HepG2 (cell line): ENCODE measurements around the gene ZNF628. TPM values are rescaled to one million over a fixed set of nuclear protein-coding genes. Genes with fewer than 3 reads are reported as not detected.

Experiments used
- ATAC-seq: fragments of 200-7000 bp; cut with Tn5 transposase; 3 replicates; pipeline ENCODE4 v1.9.1; 2020; ENCODE audit warnings: mild to moderate bottlenecking, moderate library complexity
- BruUV-seq: library from RNA; stranded (reverse); fragments of 400-500 nt; replicated peaks from 2 replicates; lab custom pipeline; 2021; lab: Mats Ljungman, UMichigan
- CTCF ChIA-PET: fragments of 300-600 bp; formaldehyde crosslinking; extraction: SDS; loops from one replicate; lab custom pipeline; 2021; ENCODE audit warnings: low total read pairs, inconsistent platforms, low intra/inter-chr PET ratio; lab: Yijun Ruan, JAX
- POLR2A ChIA-PET: fragments of 350-600 bp; sonication (Branson Sonifier 250); formaldehyde crosslinking; loops from one replicate; lab custom pipeline; 2020; ENCODE audit warnings: antibody characterized with exemption, inconsistent platforms; lab: Yijun Ruan, JAX
- DNase-seq: peaks from one replicate; pipeline ENCODE4 v3.0.0-alpha.2; 2015; ENCODE audit warnings: low spot score
- FAIRE-seq: peaks from 3 replicates; lab custom pipeline; 2011; peaks lifted over from hg19 to GRCh38; lab: Jason Lieb, UNC
- H2AFZ ChIP-seq: one replicate; pipeline ENCODE4 v1.6.1; 2011; ENCODE audit warnings: low read length, inconsistent platforms
- H3K27ac ChIP-seq: fragments of 300-600 bp; 3 replicates; pipeline ENCODE4 v1.8.0; 2011; ENCODE audit warnings: mixed run types, mild to moderate bottlenecking, mixed read lengths, low read length, inconsistent platforms; ENCODE audit not compliant: insufficient read depth; ENCODE audit errors: extremely low read length
- H3K27me3 ChIP-seq, 2 experiments: fragments of 200-600 bp in 1 of 2; 2 replicates in 1 of 2; 3 replicates in 1 of 2; pipeline versions ENCODE4 v1.6.0 to v1.8.0; 2011; ENCODE audit warnings: low read length in 2 of 2, mild to moderate bottlenecking in 2 of 2, moderate library complexity in 2 of 2, inconsistent platforms in 1 of 2; ENCODE audit not compliant: insufficient read depth in 2 of 2, control insufficient read depth in 1 of 2
- H3K36me3 ChIP-seq, 2 experiments: fragments of 200-600 bp in 1 of 2; replicated peaks in 1 of 2; 2 replicates in 1 of 2; 3 replicates in 1 of 2; pipeline versions ENCODE4 v1.5.1 to v1.8.0; 2011; ENCODE audit warnings: low read length in 2 of 2, inconsistent platforms in 1 of 2; ENCODE audit not compliant: insufficient read depth in 2 of 2, control insufficient read depth in 1 of 2
- H3K4me1 ChIP-seq: 2 replicates; pipeline ENCODE4 v1.5.1; 2012; ENCODE audit warnings: low read length, inconsistent platforms; ENCODE audit not compliant: insufficient read depth
- H3K4me2 ChIP-seq: 2 replicates; pipeline ENCODE4 v1.6.0; 2011; ENCODE audit warnings: low read depth, low read length, inconsistent platforms
- H3K4me3 ChIP-seq, 3 experiments: fragments of 200-600 bp in 1 of 3; sonication (generic), shearing (Covaris generic) in 1 of 3; replicated peaks in 1 of 3; 2 replicates each; pipeline ENCODE4 v1.5.1; 2011 to 2016; ENCODE audit warnings: low read length in 3 of 3, inconsistent platforms in 2 of 3, low read depth in 2 of 3, mild to moderate bottlenecking in 2 of 3, control low read depth in 1 of 3, mixed read lengths in 1 of 3; ENCODE audit not compliant: insufficient read depth in 1 of 3
- H3K79me2 ChIP-seq: one replicate; pipeline ENCODE4 v1.6.1; 2011; ENCODE audit warnings: low read length, inconsistent platforms; ENCODE audit not compliant: insufficient read depth
- H3K9ac ChIP-seq: 2 replicates; pipeline ENCODE4 v1.6.0; 2011; ENCODE audit warnings: mild to moderate bottlenecking, low read depth, low read length, inconsistent platforms; ENCODE audit not compliant: insufficient read depth
- H3K9me3 ChIP-seq: 2 replicates; pipeline ENCODE4 v1.5.1; 2012; ENCODE audit warnings: mild to moderate bottlenecking, low read length
- H4K20me1 ChIP-seq: 2 replicates; pipeline ENCODE4 v1.6.0; 2011; ENCODE audit warnings: inconsistent platforms, mild to moderate bottlenecking, low read length, moderate library complexity; ENCODE audit not compliant: insufficient read depth
- ARID4A ChIP-seq: sonication (generic); formaldehyde crosslinking; IDR thresholded peaks from 2 replicates; pipeline ENCODE4 v1.5.0; 2020; ENCODE audit warnings: mild to moderate bottlenecking, missing genetic modification reagents, borderline replicate concordance
- ARID5B ChIP-seq: IDR thresholded peaks from 2 replicates; pipeline ENCODE4 v1.4.0; 2020; ENCODE audit warnings: mild to moderate bottlenecking, missing genetic modification reagents
- NBN ChIP-seq: fragments of 450-650 bp; conservative IDR thresholded peaks from 2 replicates; pipeline ENCODE4 v1.6.1; 2017
- PATZ1 ChIP-seq: sonication (generic); formaldehyde crosslinking; IDR thresholded peaks from 2 replicates; pipeline ENCODE4 v1.4.0; 2020; ENCODE audit warnings: missing genetic modification reagents
- THAP9 ChIP-seq: sonication (generic); formaldehyde crosslinking; IDR thresholded peaks from 2 replicates; pipeline ENCODE4; 2020; ENCODE audit warnings: missing genetic modification reagents, mild to moderate bottlenecking, borderline replicate concordance
- THYN1 ChIP-seq: sonication (generic); formaldehyde crosslinking; IDR thresholded peaks from 2 replicates; pipeline ENCODE4 v1.8.1; 2023; ENCODE audit warnings: low read depth, mild to moderate bottlenecking, moderate library complexity, missing genetic modification reagents, borderline replicate concordance
- ZC3H13 ChIP-seq: sonication (generic); formaldehyde crosslinking; IDR thresholded peaks from 2 replicates; pipeline ENCODE4 v1.8.1; 2023; ENCODE audit warnings: mild to moderate bottlenecking, missing genetic modification reagents, moderate library complexity
- WGBS: methylation state at CpG from one replicate; pipeline ENCODE4 v1.1.6; 2017; ENCODE audit warnings: low lambda C conversion rate; 5-methylcytosine and 5-hydroxymethylcytosine counted together
- in situ Hi-C: cut with HindIII; loops from 2 replicates; pipeline ENCODE4 v1.10.0; 2017; ENCODE audit warnings: low pct_unique_long_range_greater_than_20kb; ENCODE audit not compliant: extremely low pct_ligation_motif_present
- intact Hi-C: fragments of 100-400 bp; cut with micrococcal nuclease; formaldehyde crosslinking; loops from one replicate; pipeline ENCODE4 v1.10.0; 2022; ENCODE audit not compliant: unreplicated experiment
- polyA plus RNA-seq, 8 experiments: library from polyadenylated mRNA; depleted of rRNA in 3 of 8; stranded (reverse) in 7 of 8; unstranded in 1 of 8; fragments of >200 nt; fragmentation: Illumina TruSeq in 4 of 8; extraction: Trizol in 4 of 8; gene quantifications; 2 replicates each; pipeline versions ENCODE4 v1.2.1 to v1.2.3, GENCODE V29; 2011 to 2016; ENCODE audit warnings: low read depth in 4 of 8, missing spikeins in 1 of 8, mixed read lengths in 1 of 8; ENCODE audit not compliant: insufficient read depth in 1 of 8
- total RNA-seq, 5 experiments: library from RNA; depleted of rRNA; stranded (reverse); fragments of >200 nt; fragmentation: Illumina TruSeq; extraction: Trizol; gene quantifications; 2 replicates each; pipeline ENCODE4 v1.2.3, GENCODE V29; 2016; ENCODE audit warnings: low read depth in 1 of 5

Gene ZNF628
- total and polyA plus RNA-seq, 2 of the 13 experiments (the other 11 are each of a cell fraction or from before 2014, with no cell fraction given), result 0.54 to 1.2 TPM

GRCh38 chr19:55516878-55517620 is 40.6 kb downstream of the ZNF628 start:
- H3K27me3 ChIP-seq, result peaks cover 0 to 22% of the 10 kb centered on the region in 2 experiments; a peak in 4 of 5 replicates
- peak; percentile 97 for ATAC-seq
- peak; percentile 78 for DNase-seq
- no peaks in the 10 kb centered on the region for H3K9me3 ChIP-seq
- FAIRE-seq, result peak; percentile 84
- H2AFZ ChIP-seq, result no peak overlapping the region
- no TSS peak for BruUV-seq
- H4K20me1 ChIP-seq, result no peaks in the 10 kb centered on the region
- peak overlapping the region; percentile 47 to 79 (median 68) for H3K4me3 ChIP-seq
- in situ Hi-C loops, result loop anchor here (5.0 kb wide), 1 partner anchor 90 kb away; the partner anchor contains the start of gene ZNF865
- CTCF ChIA-PET, result interaction anchor here (0.9 to 3.0 kb wide), 5 partner anchors 20 to 115 kb away, joined by 3 to 37 read pairs (median 6); partner anchors contain the start of genes SBK2 and ZNF865
- H3K27ac ChIP-seq, result no peak overlapping the region
- WGBS, result 4% methylated on average over 16 of the region's 61 CpGs
- no peaks in the 10 kb centered on the region for H3K79me2 ChIP-seq
- peak overlapping the region; percentile 83 for H3K4me2 ChIP-seq
- H3K9ac ChIP-seq, result peak overlapping the region; percentile 59; the same call in 1 of the 2 replicates
- POLR2A ChIA-PET, result interaction anchor here (1.1 to 1.2 kb wide), 2 partner anchors 82 to 89 kb away, joined by 3 to 10 read pairs; partner anchors contain the start of genes FIZ1 and ZNF524
- intact Hi-C loops, result loop anchor here (1.0 to 10.0 kb wide), 3 partner anchors 68 to 114 kb away; partner anchors contain the start of gene ZNF579
- H3K36me3 ChIP-seq, result no peaks in the 10 kb centered on the region
- H3K4me1 ChIP-seq, result peaks cover 4% of the 10 kb centered on the region; the same call in 1 of the 2 replicates
- TF ChIP-seq ZC3H13 (peak; percentile 46; the same call in 1 of the 2 replicates), ARID5B (CRISPR knock-in tag) (no peak), THYN1 (CRISPR knock-in tag) (no peak), PATZ1 (peak; percentile 54; the same call in 1 of the 2 replicates), THAP9 (CRISPR knock-in tag) (peak; percentile 33; the same call in 1 of the 2 replicates), ARID4A (CRISPR knock-in tag) (peak; percentile 62; the same call in 1 of the 2 replicates), NBN (no peak)
